OCI-LY7 (cell line): ENCODE data around the gene TMEM247. TPM values are rescaled to one million over a fixed set of nuclear protein-coding genes. Genes with fewer than 3 reads are reported as not detected.
A peak's percentile ranks its signal among the peaks of the same experiment; 100 is the strongest.

Experiments
- BruUV-seq: library from RNA; stranded (reverse); fragments of 400-500 nt; replicated peaks from 2 replicates; lab custom pipeline; 2021; lab: Mats Ljungman, UMichigan
- CTCF ChIA-PET: fragments of 300-600 bp; sonication (Branson Sonifier 250); formaldehyde crosslinking; loops from one replicate; lab custom pipeline; 2022; ENCODE audit warnings: antibody characterized with exemption; ENCODE audit not compliant: unreplicated experiment; lab: Charles Lee
- POLR2A ChIA-PET: fragments of 300-600 bp; sonication (Branson Sonifier 250); formaldehyde crosslinking; loops from one replicate; lab custom pipeline; 2022; ENCODE audit warnings: antibody characterized with exemption; lab: Charles Lee
- DNase-seq: peaks from one replicate; pipeline ENCODE4 v3.0.0-alpha.2; 2015; ENCODE audit warnings: low spot score
- H2AFZ ChIP-seq: fragments of 200-600 bp; sonication (generic), shearing (Covaris generic); 2 replicates; pipeline ENCODE4 v1.6.1; 2014; ENCODE audit warnings: mild to moderate bottlenecking, antibody characterized with exemption, low read length, moderate library complexity
- H3K27ac ChIP-seq: fragments of 200-600 bp; sonication (generic); 2 replicates; pipeline ENCODE4 v1.5.1; 2014; ENCODE audit warnings: mixed run types, low read depth, mild to moderate bottlenecking, moderate library complexity, low read length, inconsistent platforms; ENCODE audit not compliant: poor library complexity, severe bottlenecking
- H3K36me3 ChIP-seq: fragments of 200-600 bp; sonication (generic); 2 replicates; pipeline ENCODE4 v1.6.1; 2014; ENCODE audit warnings: mild to moderate bottlenecking, antibody characterized with exemption, low read length, moderate library complexity, mixed read lengths; ENCODE audit not compliant: insufficient read depth
- H3K4me1 ChIP-seq: fragments of 200-600 bp; sonication (generic); 2 replicates; pipeline ENCODE4 v1.5.1; 2014; ENCODE audit warnings: mild to moderate bottlenecking, low read length; ENCODE audit not compliant: insufficient read depth, poor library complexity, severe bottlenecking
- H3K4me2 ChIP-seq: fragments of 200-600 bp; sonication (generic); 2 replicates; pipeline ENCODE4 v1.6.1; 2014; ENCODE audit warnings: mild to moderate bottlenecking, low read length
- H3K4me3 ChIP-seq: fragments of 200-600 bp; sonication (generic); 2 replicates; pipeline ENCODE4 v1.5.1; 2014; ENCODE audit warnings: mild to moderate bottlenecking, low read depth, low read length; ENCODE audit not compliant: poor library complexity, severe bottlenecking
- H3K79me2 ChIP-seq: fragments of 200-600 bp; sonication (generic); 2 replicates; pipeline ENCODE4 v1.6.1; 2016; ENCODE audit warnings: low read depth, mild to moderate bottlenecking, low read length, moderate library complexity, mixed read lengths; ENCODE audit not compliant: insufficient read depth
- H3K9me2 ChIP-seq: fragments of 200-600 bp; sonication (generic); 2 replicates; pipeline ENCODE4 v1.6.1; 2016; ENCODE audit warnings: mild to moderate bottlenecking, low read length, mixed read lengths; ENCODE audit not compliant: insufficient read depth
- H3K9me3 ChIP-seq: fragments of 200-600 bp; sonication (generic); 2 replicates; pipeline ENCODE4 v1.6.1; 2014; ENCODE audit warnings: mild to moderate bottlenecking, mixed run types, low read length, mixed read lengths
- H4K20me1 ChIP-seq: fragments of 200-600 bp; sonication (generic); 2 replicates; pipeline ENCODE4 v1.6.1; 2014; ENCODE audit warnings: mild to moderate bottlenecking, antibody characterized with exemption, low read length, moderate library complexity, mixed read lengths; ENCODE audit not compliant: insufficient read depth
- EZH2phosphoT487 ChIP-seq: fragments of 200-600 bp; sonication (generic); IDR thresholded peaks from 2 replicates; pipeline ENCODE4 v1.6.1; 2018; ENCODE audit warnings: low read depth, borderline replicate concordance, mild to moderate bottlenecking, mixed run types, antibody characterized with exemption, low read length, moderate library complexity, mixed read lengths
- intact Hi-C: fragments of 100-400 bp; cut with micrococcal nuclease; formaldehyde crosslinking; loops from one replicate; pipeline ENCODE4 v1.10.0; 2022; ENCODE audit not compliant: unreplicated experiment
- total RNA-seq, 2 experiments: library from RNA; depleted of rRNA in 1 of 2; stranded (reverse); fragments of >200 nt in 1 of 2; shearing (Covaris generic) in 1 of 2; gene quantifications; 2 replicates each; pipeline ENCODE4 v1.2.3, GENCODE V29; 2014 to 2022
- TF ChIP-seq, protein P1 (sequence below): fragments of 200-600 bp; sonication (generic); conservative IDR thresholded peaks from 2 replicates; pipeline ENCODE4 v1.5.1; 2014; ENCODE audit warnings: mild to moderate bottlenecking, antibody characterized with exemption, low read length, moderate library complexity, mixed read lengths

Gene TMEM247
- total RNA-seq, 2 experiments from 2014 or later: not detected

DNA sequence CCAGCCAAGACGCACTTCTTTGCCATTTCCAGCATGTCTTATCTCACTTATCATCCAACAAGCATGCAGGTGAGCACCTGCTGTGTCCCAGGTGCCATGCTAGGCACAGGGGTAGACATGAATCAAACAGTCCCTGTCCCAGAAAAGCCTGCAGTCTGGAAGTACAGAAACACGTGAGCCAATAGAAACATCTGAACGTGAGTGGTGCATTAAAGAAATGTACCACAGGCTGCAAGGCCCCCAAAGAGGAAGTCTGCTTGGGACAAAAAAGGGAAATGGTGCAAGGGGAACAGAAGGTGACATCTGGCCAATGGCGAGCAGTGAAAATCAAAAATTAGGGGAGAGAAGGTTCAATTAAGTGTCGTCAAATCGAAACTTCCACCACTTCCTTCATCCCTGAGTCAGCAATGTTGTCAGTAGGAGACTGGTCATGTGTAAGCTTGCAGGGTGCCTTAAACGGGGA, 17.6 kb upstream of the TMEM247 start:
- H3K27ac ChIP-seq: peak overlapping the region; percentile 57
- intact Hi-C loops: loop anchor here (1.0 kb wide), 2 partner anchors 398 to 818 kb away; no protein-coding TSS in a partner anchor
- no TSS peak for BruUV-seq
- peak; percentile 72 for DNase-seq
- peak overlapping the region; percentile 96 for H2AFZ ChIP-seq
- H3K79me2 ChIP-seq: no peaks in the 10 kb centered on the region
- peak overlapping the region; percentile 32 for H3K4me3 ChIP-seq
- peak overlapping the region; percentile 69 for H3K4me2 ChIP-seq
- H3K9me3 ChIP-seq: no peaks in the 10 kb centered on the region
- no peak for TF ChIP-seq EZH2phosphoT487
- TF ChIP-seq, protein P1, sequence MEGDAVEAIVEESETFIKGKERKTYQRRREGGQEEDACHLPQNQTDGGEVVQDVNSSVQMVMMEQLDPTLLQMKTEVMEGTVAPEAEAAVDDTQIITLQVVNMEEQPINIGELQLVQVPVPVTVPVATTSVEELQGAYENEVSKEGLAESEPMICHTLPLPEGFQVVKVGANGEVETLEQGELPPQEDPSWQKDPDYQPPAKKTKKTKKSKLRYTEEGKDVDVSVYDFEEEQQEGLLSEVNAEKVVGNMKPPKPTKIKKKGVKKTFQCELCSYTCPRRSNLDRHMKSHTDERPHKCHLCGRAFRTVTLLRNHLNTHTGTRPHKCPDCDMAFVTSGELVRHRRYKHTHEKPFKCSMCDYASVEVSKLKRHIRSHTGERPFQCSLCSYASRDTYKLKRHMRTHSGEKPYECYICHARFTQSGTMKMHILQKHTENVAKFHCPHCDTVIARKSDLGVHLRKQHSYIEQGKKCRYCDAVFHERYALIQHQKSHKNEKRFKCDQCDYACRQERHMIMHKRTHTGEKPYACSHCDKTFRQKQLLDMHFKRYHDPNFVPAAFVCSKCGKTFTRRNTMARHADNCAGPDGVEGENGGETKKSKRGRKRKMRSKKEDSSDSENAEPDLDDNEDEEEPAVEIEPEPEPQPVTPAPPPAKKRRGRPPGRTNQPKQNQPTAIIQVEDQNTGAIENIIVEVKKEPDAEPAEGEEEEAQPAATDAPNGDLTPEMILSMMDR: peak; percentile 59; the same call in 1 of the 2 replicates
- no peaks in the 10 kb centered on the region for H3K36me3 ChIP-seq
- H3K9me2 ChIP-seq: no peaks in the 10 kb centered on the region
- H4K20me1 ChIP-seq: no peaks in the 10 kb centered on the region
- POLR2A ChIA-PET: interaction anchor here (0.6 to 1.4 kb wide), 5 partner anchors 9 to 1234 kb away, joined by 3 to 6 read pairs (median 3); no protein-coding TSS in a partner anchor
- H3K4me1 ChIP-seq: peaks cover 40% of the 10 kb centered on the region
- CTCF ChIA-PET: interaction anchor here (0.6 to 1.1 kb wide), 2 partner anchors 9 to 79 kb away, joined by 3 read pairs; no protein-coding TSS in a partner anchor

DNA sequence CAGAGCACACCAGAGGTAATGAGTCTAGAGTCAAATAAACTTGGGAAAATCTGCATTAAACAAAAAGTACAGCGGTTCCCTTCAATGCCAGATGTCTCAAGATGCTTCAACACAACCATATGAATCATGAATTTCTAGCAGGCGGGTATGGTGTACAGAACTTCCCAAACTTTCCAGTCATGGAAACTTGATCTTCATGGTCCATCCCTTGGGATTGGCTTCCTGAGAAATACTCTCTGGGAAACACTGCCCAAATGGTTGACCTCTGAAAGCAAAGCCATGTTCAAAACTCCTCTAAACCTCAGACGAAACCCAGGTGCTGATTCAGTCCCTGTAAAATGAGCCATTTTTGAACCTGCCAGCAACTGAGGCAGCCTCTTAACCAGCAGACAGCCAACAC, 16.4 kb upstream of the TMEM247 start:
- no peak overlapping the region for H3K4me3 ChIP-seq
- H3K4me2 ChIP-seq: no peak overlapping the region
- peaks cover 49% of the 10 kb centered on the region for H3K4me1 ChIP-seq
- H4K20me1 ChIP-seq: no peaks in the 10 kb centered on the region
- no peak overlapping the region for H3K27ac ChIP-seq
- no peaks in the 10 kb centered on the region for H3K9me2 ChIP-seq
- H3K36me3 ChIP-seq: no peaks in the 10 kb centered on the region
- no TSS peak for BruUV-seq
- POLR2A ChIA-PET: interaction anchor here (0.6 to 1.4 kb wide), 3 partner anchors 77 to 151 kb away, joined by 3 to 5 read pairs (median 3); no protein-coding TSS in a partner anchor
- H3K9me3 ChIP-seq: no peaks in the 10 kb centered on the region
- no peak for DNase-seq
- H2AFZ ChIP-seq: 0 out of 2 replicates have a peak overlapping the region, but pooled peaks have one; percentile 96
- intact Hi-C loops: no loop called here
- H3K79me2 ChIP-seq: no peaks in the 10 kb centered on the region
- no peak for TF ChIP-seq EZH2phosphoT487
- TF ChIP-seq, protein P1: no peak
- CTCF ChIA-PET: interaction anchor here (1.1 kb wide), 1 partner anchor 8 kb away, joined by 3 read pairs; no protein-coding TSS in a partner anchor

DNA sequence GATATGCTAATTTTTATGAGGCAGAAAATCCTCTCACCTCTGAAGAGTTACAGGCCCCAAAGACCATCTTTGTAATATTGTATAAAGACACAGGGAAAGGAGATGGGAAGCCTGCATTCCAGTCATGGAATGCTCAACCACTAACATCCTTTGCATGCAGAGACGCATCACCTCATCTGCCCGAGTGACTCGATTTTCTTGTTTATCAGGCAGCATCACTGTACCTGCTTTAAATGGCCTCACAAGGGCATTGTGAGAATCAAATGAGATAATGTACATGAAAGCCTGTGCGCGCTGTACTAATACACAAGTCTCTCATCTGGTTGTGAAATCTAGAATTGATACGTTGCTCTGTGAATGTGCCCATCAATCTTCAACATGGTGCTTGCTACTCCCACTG, 10.2 kb upstream of the TMEM247 start:
- H3K9me3 ChIP-seq: no peaks in the 10 kb centered on the region
- no peaks in the 10 kb centered on the region for H3K36me3 ChIP-seq
- no peak overlapping the region for H2AFZ ChIP-seq
- no peaks in the 10 kb centered on the region for H3K79me2 ChIP-seq
- H3K4me1 ChIP-seq: peaks cover 32% of the 10 kb centered on the region
- H3K9me2 ChIP-seq: no peaks in the 10 kb centered on the region
- no peak overlapping the region for H3K4me3 ChIP-seq
- no peaks in the 10 kb centered on the region for H4K20me1 ChIP-seq
- no peak for DNase-seq
- H3K4me2 ChIP-seq: no peak overlapping the region
- intact Hi-C loops: no loop called here
- CTCF ChIA-PET: no interaction called here
- POLR2A ChIA-PET: interaction anchor here (1.0 to 1.5 kb wide), 2 partner anchors 99 to 145 kb away, joined by 3 read pairs; no protein-coding TSS in a partner anchor
- no peak overlapping the region for H3K27ac ChIP-seq
- TF ChIP-seq, protein P1: no peak
- no peak for TF ChIP-seq EZH2phosphoT487
- BruUV-seq: no TSS peak
